Fibroblast of lung (primary cell): ENCODE data around the gene EEF2. TPM values are rescaled to one million over a fixed set of nuclear protein-coding genes. Genes with fewer than 3 reads are reported as not detected.
"Not testable (repeated sequence)": the region's sequence is repeated elsewhere in the genome, so short reads cannot be mapped to it uniquely, and the experiment has no call there.

Source experiments
- DNase-seq, 2 donors: peaks; one replicate each; pipeline versions ENCODE4 v3.0.0 to v3.0.0-alpha.2; 2010; ENCODE audit warnings: low read depth in 2 of 2
- H2AFZ ChIP-seq: 2 replicates; pipeline ENCODE4 v1.5.1; 2012; ENCODE audit warnings: low read length, control low read depth, inconsistent platforms
- H3K27ac ChIP-seq: 2 replicates; pipeline ENCODE4 v1.5.1; 2011; ENCODE audit warnings: low read length, control low read depth; ENCODE audit not compliant: insufficient read depth
- H3K27me3 ChIP-seq: 2 replicates; pipeline ENCODE4 v1.5.1; 2011; ENCODE audit warnings: mild to moderate bottlenecking, low read length; ENCODE audit not compliant: control insufficient read depth, insufficient read depth
- H3K36me3 ChIP-seq: 2 replicates; pipeline ENCODE4 v1.5.1; 2011; ENCODE audit warnings: low read length; ENCODE audit not compliant: control insufficient read depth, insufficient read depth
- H3K4me1 ChIP-seq: 2 replicates; pipeline ENCODE4 v1.5.1; 2011; ENCODE audit warnings: low read length; ENCODE audit not compliant: control insufficient read depth, insufficient read depth; ENCODE audit errors: extremely low read depth
- H3K4me2 ChIP-seq: 2 replicates; pipeline ENCODE4 v1.5.1; 2011; ENCODE audit warnings: low read length, control low read depth; ENCODE audit not compliant: insufficient read depth; ENCODE audit errors: extremely low read depth
- H3K4me3 ChIP-seq, 4 experiments: fragments of 200-600 bp in 1 of 4; sonication (generic) in 1 of 4; replicated peaks in 1 of 4; 2 replicates each; pipeline ENCODE4 v1.5.1; 2011 to 2016; ENCODE audit warnings: low read length in 4 of 4, low read depth in 3 of 4, mild to moderate bottlenecking in 3 of 4, control low read depth in 2 of 4, inconsistent platforms in 1 of 4, mixed read lengths in 1 of 4; ENCODE audit not compliant: insufficient read depth in 1 of 4; ENCODE audit errors: control extremely low read depth in 1 of 4
- H3K79me2 ChIP-seq: 2 replicates; pipeline ENCODE4 v1.5.1; 2012; ENCODE audit warnings: mild to moderate bottlenecking, low read length, inconsistent platforms; ENCODE audit not compliant: control insufficient read depth, insufficient read depth
- H3K9ac ChIP-seq: 2 replicates; pipeline ENCODE4 v1.5.1; 2011; ENCODE audit warnings: mild to moderate bottlenecking, low read length, control low read depth; ENCODE audit not compliant: insufficient read depth
- H3K9me3 ChIP-seq: 2 replicates; pipeline ENCODE4 v1.5.1; 2012; ENCODE audit warnings: low read depth, low read length; ENCODE audit not compliant: control insufficient read depth, insufficient read depth
- H4K20me1 ChIP-seq: 2 replicates; pipeline ENCODE4 v1.5.1; 2011; ENCODE audit warnings: low read length; ENCODE audit not compliant: control insufficient read depth, insufficient read depth; ENCODE audit errors: extremely low read depth
- EZH2 ChIP-seq: IDR thresholded peaks from 2 replicates; pipeline ENCODE4 v1.5.1; 2012; ENCODE audit warnings: low read length, control low read depth, mild to moderate bottlenecking; ENCODE audit errors: missing control alignments
- polyA plus RNA-seq, 2 donors: library from polyadenylated mRNA; depleted of rRNA in 1 of 2; stranded (reverse) in 1 of 2; unstranded in 1 of 2; fragments of >200 nt; gene quantifications; 2 replicates each; pipeline ENCODE4 v1.2.1, GENCODE V29; 2011 to 2012; ENCODE audit warnings: missing spikeins in 1 of 2
- total RNA-seq: library from RNA; depleted of rRNA; stranded (reverse); fragments of >200 nt; gene quantifications from 2 replicates; pipeline ENCODE4 v1.2.1, GENCODE V29; 2014
- TF ChIP-seq, protein P1 (sequence below), 2 donors: IDR thresholded peaks in 1 of 2; conservative IDR thresholded peaks in 1 of 2; 1 replicate in 1 of 2; 2 replicates in 1 of 2; pipeline ENCODE4 v1.5.1; 2011 to 2012; ENCODE audit warnings: low read length in 2 of 2, control low read depth in 1 of 2, inconsistent platforms in 1 of 2, low read depth in 1 of 2, mild to moderate bottlenecking in 1 of 2

The EEF2 gene
- total and polyA plus RNA-seq, 2 donors (not counting 1 experiment from before 2014, with no cell fraction given), result 976 to 2,646 TPM

GRCh38 chr19:4012975-4013634 lies 27.8 kb upstream of the EEF2 start:
- Histone ChIP-seq H3K27me3 (no peaks in the 10 kb centered on the region), H3K27ac (no peak overlapping the region), H3K9me3 (no peaks in the 10 kb centered on the region), H3K9ac (no peak overlapping the region), H3K79me2 (peaks cover 62% of the 10 kb centered on the region), H3K4me3 (no peak overlapping the region), H2AFZ (no peak overlapping the region), H3K4me2 (no peak overlapping the region), H3K4me1 (peaks cover 8% of the 10 kb centered on the region), H3K36me3 (peaks cover 30% of the 10 kb centered on the region), H4K20me1 (no peaks in the 10 kb centered on the region)
- DNase-seq, result no peak
- TF ChIP-seq EZH2, result no peak
- TF ChIP-seq, protein P1, sequence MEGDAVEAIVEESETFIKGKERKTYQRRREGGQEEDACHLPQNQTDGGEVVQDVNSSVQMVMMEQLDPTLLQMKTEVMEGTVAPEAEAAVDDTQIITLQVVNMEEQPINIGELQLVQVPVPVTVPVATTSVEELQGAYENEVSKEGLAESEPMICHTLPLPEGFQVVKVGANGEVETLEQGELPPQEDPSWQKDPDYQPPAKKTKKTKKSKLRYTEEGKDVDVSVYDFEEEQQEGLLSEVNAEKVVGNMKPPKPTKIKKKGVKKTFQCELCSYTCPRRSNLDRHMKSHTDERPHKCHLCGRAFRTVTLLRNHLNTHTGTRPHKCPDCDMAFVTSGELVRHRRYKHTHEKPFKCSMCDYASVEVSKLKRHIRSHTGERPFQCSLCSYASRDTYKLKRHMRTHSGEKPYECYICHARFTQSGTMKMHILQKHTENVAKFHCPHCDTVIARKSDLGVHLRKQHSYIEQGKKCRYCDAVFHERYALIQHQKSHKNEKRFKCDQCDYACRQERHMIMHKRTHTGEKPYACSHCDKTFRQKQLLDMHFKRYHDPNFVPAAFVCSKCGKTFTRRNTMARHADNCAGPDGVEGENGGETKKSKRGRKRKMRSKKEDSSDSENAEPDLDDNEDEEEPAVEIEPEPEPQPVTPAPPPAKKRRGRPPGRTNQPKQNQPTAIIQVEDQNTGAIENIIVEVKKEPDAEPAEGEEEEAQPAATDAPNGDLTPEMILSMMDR (conservative IDR thresholded peaks at IDR 0.05 in 1 of 2, IDR thresholded peaks at IDR 0.05 in 1 of 2; ENCODE audit: low read depth in 1 of 2, low read length in 2 of 2), result no peak

DNA sequence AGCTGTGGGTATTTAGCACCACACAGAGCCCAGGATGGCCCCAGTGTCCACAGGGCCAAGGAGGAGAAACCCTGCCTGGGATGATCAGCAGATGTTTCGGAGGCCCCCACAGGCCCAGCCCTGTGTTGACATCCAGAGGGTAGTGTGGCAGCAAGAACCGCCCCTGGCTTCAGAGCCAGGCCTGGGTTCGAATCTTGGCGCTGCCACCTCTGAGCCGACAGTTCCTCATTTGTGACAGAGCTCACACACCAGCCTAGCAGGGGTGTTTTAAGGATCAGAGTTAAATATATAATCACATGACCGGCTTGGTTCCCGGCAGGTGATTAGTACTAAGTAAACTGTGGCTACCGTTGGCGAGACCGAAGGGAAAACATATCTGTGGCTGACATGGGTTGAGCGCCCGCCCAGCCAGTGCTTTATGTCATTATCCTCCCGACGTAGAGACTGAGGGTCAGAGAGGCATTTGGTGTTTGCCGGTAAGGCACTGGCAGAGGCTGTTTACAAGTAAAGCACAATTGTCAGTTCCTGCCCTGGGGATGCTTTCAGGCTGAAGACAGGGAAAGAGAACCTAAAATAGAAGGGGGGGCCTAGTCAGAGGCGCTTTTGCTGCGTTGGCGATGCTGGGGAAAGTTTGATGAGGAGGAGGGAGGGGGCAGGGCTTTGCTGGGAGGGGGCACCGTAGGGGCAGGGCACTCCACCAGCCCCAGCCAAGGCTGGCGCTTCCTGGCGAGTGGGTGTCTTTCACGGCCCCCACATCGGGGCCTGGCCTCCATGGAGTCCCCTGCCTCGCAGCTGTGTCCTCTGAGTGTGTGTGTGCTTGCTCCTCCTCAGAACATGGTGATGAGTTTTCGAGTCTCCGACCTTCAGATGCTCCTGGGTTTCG lies 27.1 kb upstream of the EEF2 start:
- Histone ChIP-seq H3K4me1 (peaks cover 8% of the 10 kb centered on the region), H3K27me3 (no peaks in the 10 kb centered on the region), H3K4me2 (no peak overlapping the region), H3K79me2 (peaks cover 63% of the 10 kb centered on the region), H3K9me3 (no peaks in the 10 kb centered on the region), H2AFZ (no peak overlapping the region), H4K20me1 (no peaks in the 10 kb centered on the region), H3K36me3 (peaks cover 30% of the 10 kb centered on the region), H3K4me3 (no peak overlapping the region), H3K9ac (no peak overlapping the region), H3K27ac (no peak overlapping the region)
- no peak for DNase-seq
- no peak for TF ChIP-seq EZH2
- TF ChIP-seq, protein P1 (conservative IDR thresholded peaks at IDR 0.05 in 1 of 2, IDR thresholded peaks at IDR 0.05 in 1 of 2; ENCODE audit: low read depth in 1 of 2, low read length in 2 of 2), result no peak

- not testable (repeated sequence) for H3K4me1 ChIP-seq
- Histone ChIP-seq H3K79me2 (peaks cover 58% of the 10 kb centered on the region), H3K36me3 (peaks cover 28% of the 10 kb centered on the region)
These were observed 26.2 kb upstream of the EEF2 start for GRCh38 chr19:4011430-4011829.

More at GRCh38 chr19:4011430-4011829, 26.2 kb upstream of the EEF2 start:
- H3K4me2 ChIP-seq, H2AFZ ChIP-seq, H3K27ac ChIP-seq, H3K9me3 ChIP-seq, H3K9ac ChIP-seq, H3K27me3 ChIP-seq, H4K20me1 ChIP-seq, DNase-seq, H3K4me3 ChIP-seq: not testable (repeated sequence)
